HS-27A (cell line): Measurements from ENCODE around the gene AKR1B1.

ENCODE experiments used
- DNase-seq: peaks from one replicate; pipeline ENCODE4 v3.0.0-alpha.2; 2012; ENCODE audit warnings: low read depth, missing footprints

The AKR1B1 gene

GRCh38 chr7:134444198-134444960 is 14.5 kb downstream of the AKR1B1 start:
- no peak for DNase-seq

- no peak for DNase-seq
These were observed 15.4 kb downstream of the AKR1B1 start for GRCh38 chr7:134443396-134444070.

- DNase-seq: no peak
These were observed 16.3 kb downstream of the AKR1B1 start for GRCh38 chr7:134442441-134443220.

- DNase-seq: no peak
These were observed 17.6 kb downstream of the AKR1B1 start for GRCh38 chr7:134441264-134441663.

GRCh38 chr7:134440476-134440875 is 18.4 kb downstream of the AKR1B1 start:
- no peak for DNase-seq

- no peak for DNase-seq
These were observed 18.8 kb downstream of the AKR1B1 start for GRCh38 chr7:134440067-134440466.

GRCh38 chr7:134438946-134439345 is 20.0 kb downstream of the AKR1B1 start:
- DNase-seq: no peak

- DNase-seq: no peak
These were observed 23.6 kb downstream of the AKR1B1 start for GRCh38 chr7:134435161-134435920.

GRCh38 chr7:134434701-134435100 is 24.2 kb downstream of the AKR1B1 start:
- no peak for DNase-seq

- no peak for DNase-seq
These were observed 25.5 kb downstream of the AKR1B1 start for GRCh38 chr7:134433430-134433829.

- DNase-seq: peak; percentile 73
These were observed 26.4 kb downstream of the AKR1B1 start for GRCh38 chr7:134432296-134433152.

GRCh38 chr7:134431815-134432214 is 27.1 kb downstream of the AKR1B1 start:
- no peak for DNase-seq

- DNase-seq: no peak
These were observed 29.4 kb downstream of the AKR1B1 start for GRCh38 chr7:134429481-134429880.

- DNase-seq: no peak
These were observed 30.0 kb downstream of the AKR1B1 start for GRCh38 chr7:134428942-134429341.

- DNase-seq: no peak
These were observed 31.0 kb downstream of the AKR1B1 start for GRCh38 chr7:134427896-134428295.

GRCh38 chr7:134425777-134426176 is 33.1 kb downstream of the AKR1B1 start:
- DNase-seq: no peak

- no peak for DNase-seq
These were observed 36.3 kb downstream of the AKR1B1 start for GRCh38 chr7:134422638-134423037.

- DNase-seq: no peak
These were observed 36.9 kb downstream of the AKR1B1 start for GRCh38 chr7:134422008-134422407.

GRCh38 chr7:134420424-134421125 is 38.3 kb downstream of the AKR1B1 start:
- DNase-seq: no peak

GRCh38 chr7:134419875-134420274 is 39.0 kb downstream of the AKR1B1 start:
- no peak for DNase-seq
